Endothelial cell of umbilical vein (primary cell): ENCODE data around the gene SNX12. TPM values are rescaled to one million over a fixed set of nuclear protein-coding genes. Genes with fewer than 3 reads are reported as not detected.
A peak's percentile ranks its signal among the peaks of the same experiment; 100 is the strongest.
"Not testable (repeated sequence)": the region's sequence is repeated elsewhere in the genome, so short reads cannot be mapped to it uniquely, and the experiment has no call there.

Experiments used
- BruUV-seq: library from RNA; stranded (reverse); fragments of 400-500 nt; replicated peaks from 2 replicates; lab custom pipeline; 2021; lab: Mats Ljungman, UMichigan
- CTCF ChIA-PET: fragments of 300-600, 350-600 bp; sonication (Branson Sonifier 250); formaldehyde crosslinking; loops from one replicate; lab custom pipeline; 2021; ENCODE audit warnings: antibody characterized with exemption, inconsistent platforms; lab: Charles Lee
- POLR2A ChIA-PET: fragments of 300-600, 350-600 bp; sonication (Branson Sonifier 250); formaldehyde crosslinking; loops from one replicate; lab custom pipeline; 2021; ENCODE audit warnings: antibody characterized with exemption, inconsistent platforms; lab: Charles Lee
- DNase-seq: peaks from one replicate; pipeline ENCODE4 v3.0.0-alpha.2; 2011; ENCODE audit warnings: low read depth, low spot score
- FAIRE-seq: peaks from 2 replicates; lab custom pipeline; 2011; peaks lifted over from hg19 to GRCh38; lab: Jason Lieb, UNC
- H2AFZ ChIP-seq: 2 replicates; pipeline ENCODE4 v1.6.0; 2012; ENCODE audit warnings: low read depth, low read length, control low read depth, inconsistent platforms
- H3K27ac ChIP-seq: 2 replicates; pipeline ENCODE4 v1.5.1; 2011; ENCODE audit warnings: low read depth, mild to moderate bottlenecking, control low read depth, low read length, moderate library complexity; ENCODE audit not compliant: insufficient read depth
- H3K27me3 ChIP-seq, 2 experiments: 2 replicates each; pipeline versions ENCODE4 v1.6.0 to v1.6.1; 2011; ENCODE audit warnings: low read length in 2 of 2, mixed read lengths in 1 of 2; ENCODE audit not compliant: control insufficient read depth in 2 of 2, insufficient read depth in 2 of 2
- H3K36me3 ChIP-seq, 2 experiments: 2 replicates in 1 of 2; 3 replicates in 1 of 2; pipeline ENCODE4 v1.5.1; 2011; ENCODE audit warnings: low read length in 2 of 2, mild to moderate bottlenecking in 1 of 2, moderate library complexity in 1 of 2; ENCODE audit not compliant: control insufficient read depth in 2 of 2, insufficient read depth in 2 of 2; ENCODE audit errors: extremely low read depth in 1 of 2
- H3K4me1 ChIP-seq: 3 replicates; pipeline ENCODE4 v1.5.1; 2011; ENCODE audit warnings: mild to moderate bottlenecking, low read length; ENCODE audit not compliant: control insufficient read depth, insufficient read depth; ENCODE audit errors: extremely low read depth
- H3K4me2 ChIP-seq: 2 replicates; pipeline ENCODE4 v1.6.1; 2011; ENCODE audit warnings: low read length, control low read depth, mixed read lengths; ENCODE audit not compliant: insufficient read depth
- H3K4me3 ChIP-seq, 3 experiments: fragments of 200-600 bp in 1 of 3; sonication (generic), shearing (Covaris generic) in 1 of 3; replicated peaks in 1 of 3; 2 replicates each; pipeline ENCODE4 v1.5.1; 2011 to 2016; ENCODE audit warnings: control low read depth in 3 of 3, low read length in 3 of 3, mild to moderate bottlenecking in 2 of 3, inconsistent platforms in 1 of 3, low read depth in 1 of 3, moderate library complexity in 1 of 3; ENCODE audit not compliant: insufficient read depth in 1 of 3
- H3K79me2 ChIP-seq: 2 replicates; pipeline ENCODE4 v1.6.0; 2012; ENCODE audit warnings: low read length, inconsistent platforms; ENCODE audit not compliant: control insufficient read depth, insufficient read depth
- H3K9ac ChIP-seq: replicated peaks from 2 replicates; pipeline ENCODE3; 2011; ENCODE audit warnings: low read length, control low read depth; ENCODE audit not compliant: insufficient read depth; ENCODE audit errors: extremely low read depth
- H3K9me1 ChIP-seq: replicated peaks from 3 replicates; pipeline ENCODE4 v1.6.0; 2011; ENCODE audit warnings: mild to moderate bottlenecking, low read length; ENCODE audit not compliant: control insufficient read depth, insufficient read depth; ENCODE audit errors: extremely low read depth
- H3K9me3 ChIP-seq: replicated peaks from 2 replicates; pipeline ENCODE4 v1.5.1; 2012; ENCODE audit warnings: low read length, inconsistent platforms; ENCODE audit not compliant: control insufficient read depth, insufficient read depth
- H4K20me1 ChIP-seq: replicated peaks from 2 replicates; pipeline ENCODE3; 2011; ENCODE audit warnings: mild to moderate bottlenecking, low read length; ENCODE audit not compliant: control insufficient read depth, insufficient read depth; ENCODE audit errors: extremely low read depth
- CTCF ChIP-seq, 2 donors: IDR thresholded peaks; 1 replicate in 1 of 2; 2 replicates in 1 of 2; pipeline ENCODE4 v1.5.1; 2011; ENCODE audit warnings: low read length in 2 of 2, mild to moderate bottlenecking in 2 of 2, moderate library complexity in 2 of 2, control low read depth in 1 of 2, inconsistent platforms in 1 of 2, low read depth in 1 of 2; ENCODE audit not compliant: insufficient read depth in 1 of 2; ENCODE audit errors: extremely low read depth in 1 of 2
- EZH2 ChIP-seq: IDR thresholded peaks from 2 replicates; pipeline ENCODE4 v1.6.1; 2012; ENCODE audit warnings: borderline replicate concordance, low read depth, mild to moderate bottlenecking, moderate library complexity, low read length, inconsistent platforms; ENCODE audit not compliant: severe bottlenecking
- FOS ChIP-seq: IDR thresholded peaks from 2 replicates; pipeline ENCODE4 v1.6.1; 2011; ENCODE audit warnings: mild to moderate bottlenecking, low read length, moderate library complexity, borderline replicate concordance; ENCODE audit not compliant: insufficient read depth
- GATA2 ChIP-seq: IDR thresholded peaks from 2 replicates; pipeline ENCODE4 v1.7.0; 2011; ENCODE audit warnings: low read depth, mild to moderate bottlenecking, moderate library complexity, mixed read lengths, low read length; ENCODE audit not compliant: insufficient read length, insufficient read depth
- JUN ChIP-seq: IDR thresholded peaks from 2 replicates; pipeline ENCODE4 v1.6.1; 2011; ENCODE audit warnings: borderline replicate concordance, low read depth; ENCODE audit not compliant: insufficient read length, insufficient read depth
- MAX ChIP-seq: IDR thresholded peaks from 2 replicates; pipeline ENCODE4 v1.6.1; 2011; ENCODE audit not compliant: insufficient read depth, insufficient read length
- MYC ChIP-seq: IDR thresholded peaks from one replicate; pipeline ENCODE4 v1.6.1; 2011; ENCODE audit warnings: mild to moderate bottlenecking, low read depth, low read length
- POLR2A ChIP-seq: IDR thresholded peaks from 2 replicates; pipeline ENCODE4 v1.6.1; 2012; ENCODE audit warnings: low read depth, mild to moderate bottlenecking, control low read depth, low read length
- POLR2AphosphoS5 ChIP-seq: IDR thresholded peaks from 2 replicates; pipeline ENCODE4 v1.6.1; 2012; ENCODE audit warnings: low read depth, mild to moderate bottlenecking, control low read depth, low read length, moderate library complexity; ENCODE audit not compliant: insufficient read depth
- dilution Hi-C: fragments of 300-500 bp; cut with MboI; formaldehyde crosslinking; loops from one replicate; pipeline ENCODE4 v1.15.0; 2019; ENCODE audit warnings: low sequenced_read_pairs; ENCODE audit not compliant: extremely low pct_ligation_motif_present
- intact Hi-C: fragments of 100-400 bp; cut with micrococcal nuclease; formaldehyde crosslinking; loops from one replicate; pipeline ENCODE4 v1.10.0; 2022
- polyA plus RNA-seq, 4 experiments: library from polyadenylated mRNA; depleted of rRNA in 3 of 4; stranded (reverse) in 3 of 4; unstranded in 1 of 4; fragments of >200 nt; gene quantifications; 2 replicates each; pipeline versions ENCODE4 v1.2.1 to v1.2.3, GENCODE V29; 2011 to 2012; ENCODE audit warnings: missing spikeins in 1 of 4
- total RNA-seq: library from RNA; stranded (reverse); gene quantifications from 2 replicates; pipeline ENCODE4 v1.2.3, GENCODE V29; 2021

SNX12 gene
- total and polyA plus RNA-seq, 2 donors (not counting 3 experiments of a cell fraction or from before 2014, with no cell fraction given): 85.4 to 90.6 TPM

GRCh38 chrX:71052721-71053120 is 15.4 kb downstream of the SNX12 start:
- no peak for TF ChIP-seq MYC
- no peak for TF ChIP-seq POLR2A
- no peak for TF ChIP-seq FOS
- no peak for TF ChIP-seq MAX
- no peak for TF ChIP-seq GATA2
- no peak for TF ChIP-seq CTCF (IDR thresholded peaks at IDR 0.05; ENCODE audit: extremely low read depth in 1 of 2, insufficient read depth in 1 of 2, low read depth in 1 of 2, low read length in 2 of 2)
- no peak for TF ChIP-seq EZH2
- no peak for TF ChIP-seq POLR2AphosphoS5
- no peak for TF ChIP-seq JUN
- H2AFZ ChIP-seq: peak overlapping the region; percentile 33
- no peaks in the 10 kb centered on the region for H3K4me1 ChIP-seq
- no peaks in the 10 kb centered on the region for H3K79me2 ChIP-seq
- no peak for DNase-seq
- FAIRE-seq: no peak
- H3K27ac ChIP-seq: no peak overlapping the region
- H3K9ac ChIP-seq: peak overlapping the region; percentile 23
- dilution Hi-C loops (no loop called here), intact Hi-C loops (no loop called here)
- peak overlapping the region in 2 of 3 experiments; percentile 21 to 32 for H3K4me3 ChIP-seq
- BruUV-seq: no TSS peak
- H4K20me1 ChIP-seq: no peaks in the 10 kb centered on the region
- CTCF ChIA-PET: no interaction called here
- no peaks in the 10 kb centered on the region for H3K9me1 ChIP-seq
- H3K36me3 ChIP-seq: no peaks in the 10 kb centered on the region
- no peaks in the 10 kb centered on the region for H3K9me3 ChIP-seq
- POLR2A ChIA-PET: no interaction called here
- peak overlapping the region; percentile 17 for H3K4me2 ChIP-seq
- no peaks in the 10 kb centered on the region for H3K27me3 ChIP-seq

- H3K9ac ChIP-seq, BruUV-seq, H3K4me3 ChIP-seq, H3K9me3 ChIP-seq, FAIRE-seq, H3K36me3 ChIP-seq, H3K27me3 ChIP-seq, H3K79me2 ChIP-seq, POLR2A ChIA-PET, H4K20me1 ChIP-seq, H2AFZ ChIP-seq, H3K4me2 ChIP-seq, dilution Hi-C loops, intact Hi-C loops, CTCF ChIA-PET, H3K27ac ChIP-seq, H3K9me1 ChIP-seq, DNase-seq, H3K4me1 ChIP-seq: not testable (repeated sequence)
Measured at GRCh38 chrX:71047891-71048290, 20.2 kb downstream of the SNX12 start.
